ENCODE results near the gene NT5DC1.
A peak's percentile ranks its signal among the peaks of the same experiment; 100 is the strongest.

NT5DC1 gene

DNA sequence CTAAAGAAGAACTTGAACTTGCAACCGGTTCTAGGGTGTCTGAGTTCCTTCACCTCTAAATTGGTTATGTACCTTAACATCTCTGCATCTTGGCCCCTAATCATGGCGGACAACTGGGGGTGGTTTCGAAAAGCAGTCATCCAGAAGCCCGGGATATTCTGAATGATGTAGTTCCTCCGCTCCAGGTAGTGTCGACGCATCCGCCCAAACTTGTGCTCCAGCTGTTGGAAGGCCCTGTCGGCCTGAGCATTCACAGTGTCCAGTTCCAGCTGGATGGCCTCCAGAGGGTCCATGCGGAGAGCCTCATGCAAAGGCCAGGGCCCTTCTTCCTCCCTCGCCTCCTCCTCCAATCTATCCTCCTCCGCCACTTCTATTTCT lies 178.2 kb downstream of the NT5DC1 start:
- CTCF ChIA-PET, result interaction anchor here (1.0 to 5.4 kb wide), 3 partner anchors 10 to 263 kb away, joined by 3 to 53 read pairs (median 3); no protein-coding TSS in a partner anchor
- DNase-seq, result no peak
- POLR2A ChIA-PET, result interaction anchor here (0.7 to 2.4 kb wide), 4 partner anchors 9 to 292 kb away, joined by 3 to 16 read pairs (median 6); partner anchors contain the start of gene RWDD1
- Histone ChIP-seq H3K4me3 (ENCODE audit: control insufficient read depth in 1 of 7, extremely low read depth in 1 of 7, insufficient read depth in 4 of 7, low read depth in 2 of 7, low read length in 6 of 7) (peak overlapping the region; percentile 78 to 98 (median 91)), H3K4me1 (ENCODE audit: control extremely low read depth in 1 of 4, control insufficient read depth in 4 of 4, insufficient read depth in 4 of 4, low read length in 3 of 4) (peaks cover 31 to 59% (median 42%) of the 10 kb centered on the region in 4 experiments), H3K36me3 (ENCODE audit: control insufficient read depth in 4 of 4, insufficient read depth in 4 of 4, low read length in 3 of 4) (peaks cover 0 to 13% (median 9%) of the 10 kb centered on the region in 4 experiments), H3K27ac (ENCODE audit: insufficient read depth in 1 of 2, low read depth in 1 of 2, low read length in 2 of 2, poor library complexity in 1 of 2, severe bottlenecking in 2 of 2) (peak overlapping the region; percentile 99), H3K27me3 (replicated peaks in 2 of 5; ENCODE audit: control insufficient read depth in 4 of 5, insufficient read depth in 5 of 5, low read length in 4 of 5) (no peaks in the 10 kb centered on the region), H3K9me3 (ENCODE audit: control extremely low read depth in 1 of 5, control insufficient read depth in 4 of 5, insufficient read depth in 2 of 5, low read depth in 1 of 5, low read length in 4 of 5) (no peaks in the 10 kb centered on the region)
- WGBS (ENCODE audit: insufficient coverage), result 18% methylated on average over 12 of the region's 12 CpGs

GRCh38 chr6:116279232-116280160 lies 178.8 kb downstream of the NT5DC1 start, which contains the start of gene TSPYL1:
TSS of gene TSPYL1 (minus strand) at chr6:116279930. CDS start at chr6:116279830, 100 bp downstream.
- H3K27ac ChIP-seq (ENCODE audit: insufficient read depth in 1 of 2, low read depth in 1 of 2, low read length in 2 of 2, poor library complexity in 1 of 2, severe bottlenecking in 2 of 2), result peak within 1 kb of the TSS; percentile 99
- no peaks in the 10 kb centered on the region for H3K27me3 ChIP-seq (replicated peaks in 2 of 5; ENCODE audit: control insufficient read depth in 4 of 5, insufficient read depth in 5 of 5, low read length in 4 of 5)
- peak; percentile 97 to 98 (median 98) for DNase-seq
- H3K4me3 ChIP-seq (ENCODE audit: control insufficient read depth in 1 of 7, extremely low read depth in 1 of 7, insufficient read depth in 4 of 7, low read depth in 2 of 7, low read length in 6 of 7), result peak within 1 kb of the TSS; percentile 78 to 98 (median 91)
- POLR2A ChIA-PET, result interaction anchor here (0.6 to 2.4 kb wide), 8 partner anchors 10 to 1207 kb away, joined by 3 to 16 read pairs (median 4); partner anchors contain the start of genes DSE and RWDD1
- WGBS (ENCODE audit: insufficient coverage), result under 1% methylated on average over 64 of the region's 71 CpGs
- H3K4me1 ChIP-seq (ENCODE audit: control extremely low read depth in 1 of 4, control insufficient read depth in 4 of 4, insufficient read depth in 4 of 4, low read length in 3 of 4), result peaks cover 31 to 59% (median 42%) of the 10 kb centered on the region in 4 experiments
- H3K9me3 ChIP-seq (ENCODE audit: control extremely low read depth in 1 of 5, control insufficient read depth in 4 of 5, insufficient read depth in 2 of 5, low read depth in 1 of 5, low read length in 4 of 5), result no peaks in the 10 kb centered on the region
- peaks cover 0 to 9% (median 7%) of the 10 kb centered on the region in 4 experiments for H3K36me3 ChIP-seq (ENCODE audit: control insufficient read depth in 4 of 4, insufficient read depth in 4 of 4, low read length in 3 of 4)
- CTCF ChIA-PET, result interaction anchor here (1.0 to 5.4 kb wide), 4 partner anchors 9 to 275 kb away, joined by 3 to 53 read pairs (median 4); no protein-coding TSS in a partner anchor

DNA sequence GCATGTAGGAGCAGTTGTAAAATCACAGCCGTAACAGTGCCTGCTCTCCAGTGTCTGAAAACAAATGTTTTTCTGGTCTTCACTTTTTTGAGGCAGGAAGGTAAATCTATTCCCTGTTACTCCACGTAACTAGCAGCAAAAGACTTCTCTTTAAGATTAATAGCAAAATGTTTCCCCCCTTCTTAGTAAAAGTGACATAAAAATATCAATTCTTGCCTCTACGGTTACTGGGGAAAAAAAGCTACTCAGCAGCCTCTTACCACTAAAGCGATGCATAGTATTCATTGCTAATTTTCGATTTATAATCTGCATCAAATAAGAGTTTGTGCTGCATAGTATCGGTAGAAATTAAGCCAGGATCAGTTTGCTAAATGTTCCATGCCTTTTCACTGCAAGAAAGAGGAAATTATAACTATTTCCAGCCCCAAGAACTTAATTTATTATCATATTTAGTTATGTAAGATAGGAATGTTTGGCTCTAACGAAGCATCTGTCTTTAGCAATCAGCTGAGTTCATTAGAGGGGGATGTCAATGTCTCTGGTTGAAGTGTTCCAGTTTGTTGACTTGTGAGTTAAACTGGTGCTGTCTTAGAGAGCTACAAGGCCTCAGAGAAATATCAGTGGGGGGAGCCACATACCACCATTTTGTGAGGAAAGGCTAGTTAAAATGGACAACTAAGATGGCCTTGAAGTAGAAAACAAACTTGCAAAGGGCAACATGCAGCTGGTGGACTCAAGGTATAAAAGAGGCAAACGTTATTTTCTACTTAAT lies 179.7 kb downstream of the NT5DC1 start:
- peaks cover 31 to 56% (median 39%) of the 10 kb centered on the region in 4 experiments for H3K4me1 ChIP-seq (ENCODE audit: control extremely low read depth in 1 of 4, control insufficient read depth in 4 of 4, insufficient read depth in 4 of 4, low read length in 3 of 4)
- 14% methylated on average over 3 of the region's 8 CpGs for WGBS (ENCODE audit: insufficient coverage)
- H3K36me3 ChIP-seq (ENCODE audit: control insufficient read depth in 4 of 4, insufficient read depth in 4 of 4, low read length in 3 of 4), result peaks cover 0 to 9% (median 7%) of the 10 kb centered on the region in 4 experiments
- ChIA-PET POLR2A (interaction anchor here (0.6 to 2.4 kb wide), 8 partner anchors 11 to 1206 kb away, joined by 3 to 16 read pairs (median 4); partner anchors contain the start of genes DSE and RWDD1), CTCF (interaction anchor here (0.6 to 5.4 kb wide), 7 partner anchors 8 to 290 kb away, joined by 3 to 53 read pairs (median 4); partner anchors contain the start of gene TSPYL4)
- no peaks in the 10 kb centered on the region for H3K9me3 ChIP-seq (ENCODE audit: control extremely low read depth in 1 of 5, control insufficient read depth in 4 of 5, insufficient read depth in 2 of 5, low read depth in 1 of 5, low read length in 4 of 5)
- H3K4me3 ChIP-seq (ENCODE audit: control insufficient read depth in 1 of 7, extremely low read depth in 1 of 7, insufficient read depth in 4 of 7, low read depth in 2 of 7, low read length in 6 of 7), result peak overlapping the region; percentile 78 to 98 (median 91)
- peak overlapping the region; percentile 99 for H3K27ac ChIP-seq (ENCODE audit: insufficient read depth in 1 of 2, low read depth in 1 of 2, low read length in 2 of 2, poor library complexity in 1 of 2, severe bottlenecking in 2 of 2)
- H3K27me3 ChIP-seq (replicated peaks in 2 of 5; ENCODE audit: control insufficient read depth in 4 of 5, insufficient read depth in 5 of 5, low read length in 4 of 5), result no peaks in the 10 kb centered on the region
- DNase-seq, result peak; percentile 65 to 86 (median 80)

DNA sequence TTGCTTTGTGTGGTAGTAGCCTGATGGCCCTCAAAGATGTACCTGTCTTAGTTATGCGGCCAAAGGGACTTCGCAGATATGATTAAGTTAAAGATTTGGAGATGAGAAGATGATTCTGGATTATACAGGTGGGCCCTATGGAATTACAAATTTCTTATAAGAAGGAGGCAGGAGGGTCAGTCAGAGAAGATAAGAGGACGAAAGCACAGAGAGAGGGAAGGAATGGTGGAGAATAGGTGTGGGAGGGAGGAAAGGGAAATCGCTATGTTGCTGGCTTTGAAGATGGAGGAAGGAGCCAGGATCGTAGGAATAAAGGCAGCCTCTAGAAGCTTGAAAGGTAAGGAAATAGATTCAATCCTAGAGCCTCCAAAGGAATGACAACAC lies 180.3 kb downstream of the NT5DC1 start:
- H3K4me3 ChIP-seq (ENCODE audit: control insufficient read depth in 1 of 7, extremely low read depth in 1 of 7, insufficient read depth in 4 of 7, low read depth in 2 of 7, low read length in 6 of 7), result peak overlapping the region in 5 of 7 experiments; percentile 85 to 93 (median 91)
- CTCF ChIA-PET, result interaction anchor here (0.6 to 5.4 kb wide), 5 partner anchors 12 to 251 kb away, joined by 3 to 53 read pairs (median 4); partner anchors contain the start of gene TSPYL4
- H3K27ac ChIP-seq (ENCODE audit: insufficient read depth in 1 of 2, low read depth in 1 of 2, low read length in 2 of 2, poor library complexity in 1 of 2, severe bottlenecking in 2 of 2), result peak overlapping the region; percentile 99
- DNase-seq, result no peak
- H3K4me1 ChIP-seq (ENCODE audit: control extremely low read depth in 1 of 4, control insufficient read depth in 4 of 4, insufficient read depth in 4 of 4, low read length in 3 of 4), result peaks cover 29 to 52% (median 39%) of the 10 kb centered on the region in 4 experiments
- POLR2A ChIA-PET, result interaction anchor here (1.5 to 2.4 kb wide), 4 partner anchors 11 to 112 kb away, joined by 4 to 16 read pairs (median 4); no protein-coding TSS in a partner anchor
- 100% methylated on average over 4 of the region's 5 CpGs for WGBS (ENCODE audit: insufficient coverage)
- H3K27me3 ChIP-seq (replicated peaks in 2 of 5; ENCODE audit: control insufficient read depth in 4 of 5, insufficient read depth in 5 of 5, low read length in 4 of 5), result no peaks in the 10 kb centered on the region
- H3K9me3 ChIP-seq (ENCODE audit: control extremely low read depth in 1 of 5, control insufficient read depth in 4 of 5, insufficient read depth in 2 of 5, low read depth in 1 of 5, low read length in 4 of 5), result no peaks in the 10 kb centered on the region
- H3K36me3 ChIP-seq (ENCODE audit: control insufficient read depth in 4 of 4, insufficient read depth in 4 of 4, low read length in 3 of 4), result peaks cover 0 to 9% (median 7%) of the 10 kb centered on the region in 4 experiments

GRCh38 chr6:116282698-116283097 lies 182.0 kb downstream of the NT5DC1 start:
- no peak for DNase-seq
- no peaks in the 10 kb centered on the region for H3K9me3 ChIP-seq (ENCODE audit: control extremely low read depth in 1 of 5, control insufficient read depth in 4 of 5, insufficient read depth in 2 of 5, low read depth in 1 of 5, low read length in 4 of 5)
- peaks cover 23 to 35% (median 24%) of the 10 kb centered on the region in 4 experiments for H3K4me1 ChIP-seq (ENCODE audit: control extremely low read depth in 1 of 4, control insufficient read depth in 4 of 4, insufficient read depth in 4 of 4, low read length in 3 of 4)
- H3K4me3 ChIP-seq (ENCODE audit: control insufficient read depth in 1 of 7, extremely low read depth in 1 of 7, insufficient read depth in 4 of 7, low read depth in 2 of 7, low read length in 6 of 7), result peak overlapping the region in 1 of 7 experiments; percentile 48
- H3K36me3 ChIP-seq (ENCODE audit: control insufficient read depth in 4 of 4, insufficient read depth in 4 of 4, low read length in 3 of 4), result peaks cover 0 to 9% (median 7%) of the 10 kb centered on the region in 4 experiments
- no peak overlapping the region for H3K27ac ChIP-seq (ENCODE audit: insufficient read depth in 1 of 2, low read depth in 1 of 2, low read length in 2 of 2, poor library complexity in 1 of 2, severe bottlenecking in 2 of 2)
- ChIA-PET POLR2A (interaction anchor here (0.6 kb wide), 1 partner anchor 106 kb away, joined by 4 read pairs; no protein-coding TSS in a partner anchor), CTCF (interaction anchor here (0.8 to 2.3 kb wide), 5 partner anchors 10 to 253 kb away, joined by 3 to 7 read pairs (median 3); no protein-coding TSS in a partner anchor)
- no CpG with 5 or more reads among the region's 2 CpGs for WGBS (ENCODE audit: insufficient coverage)
- no peaks in the 10 kb centered on the region for H3K27me3 ChIP-seq (replicated peaks in 2 of 5; ENCODE audit: control insufficient read depth in 4 of 5, insufficient read depth in 5 of 5, low read length in 4 of 5)

DNA sequence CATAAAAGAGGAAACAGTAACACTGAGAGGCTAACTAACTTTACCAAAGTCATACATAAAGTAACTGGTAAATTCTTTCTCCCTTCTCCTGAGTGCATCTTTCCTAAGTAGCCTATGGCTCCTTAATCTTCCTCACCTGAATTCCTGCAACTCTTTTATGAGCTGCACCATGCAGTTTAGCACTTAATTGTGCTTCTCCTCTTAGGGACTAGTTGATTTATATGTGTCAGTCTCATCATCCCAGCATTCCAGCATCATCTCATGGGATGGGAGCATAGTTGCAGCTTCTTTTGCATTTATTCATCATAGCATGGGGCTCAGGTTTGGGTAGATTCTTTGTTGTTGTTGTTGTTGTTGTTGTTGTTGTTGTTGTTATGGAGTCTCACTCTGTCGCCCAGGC lies 182.5 kb downstream of the NT5DC1 start:
- H3K9me3 ChIP-seq (ENCODE audit: control extremely low read depth in 1 of 5, control insufficient read depth in 4 of 5, insufficient read depth in 2 of 5, low read depth in 1 of 5, low read length in 4 of 5), result no peaks in the 10 kb centered on the region
- no peak for DNase-seq
- no peak overlapping the region for H3K27ac ChIP-seq (ENCODE audit: insufficient read depth in 1 of 2, low read depth in 1 of 2, low read length in 2 of 2, poor library complexity in 1 of 2, severe bottlenecking in 2 of 2)
- H3K27me3 ChIP-seq (replicated peaks in 2 of 5; ENCODE audit: control insufficient read depth in 4 of 5, insufficient read depth in 5 of 5, low read length in 4 of 5), result no peaks in the 10 kb centered on the region
- CTCF ChIA-PET, result interaction anchor here (0.8 to 2.3 kb wide), 5 partner anchors 9 to 252 kb away, joined by 3 to 7 read pairs (median 3); no protein-coding TSS in a partner anchor
- peaks cover 0 to 5% (median 2%) of the 10 kb centered on the region in 4 experiments for H3K36me3 ChIP-seq (ENCODE audit: control insufficient read depth in 4 of 4, insufficient read depth in 4 of 4, low read length in 3 of 4)
- POLR2A ChIA-PET, result no interaction called here
- peaks cover 18 to 30% (median 19%) of the 10 kb centered on the region in 4 experiments for H3K4me1 ChIP-seq (ENCODE audit: control extremely low read depth in 1 of 4, control insufficient read depth in 4 of 4, insufficient read depth in 4 of 4, low read length in 3 of 4)
- no peak overlapping the region for H3K4me3 ChIP-seq (ENCODE audit: control insufficient read depth in 1 of 7, extremely low read depth in 1 of 7, insufficient read depth in 4 of 7, low read depth in 2 of 7, low read length in 6 of 7)
- no CpG with 5 or more reads among the region's 1 CpG for WGBS (ENCODE audit: insufficient coverage)
